ENCODE data around the gene ENTHD1. TPM values are rescaled to one million over a fixed set of nuclear protein-coding genes. Genes with fewer than 3 reads are reported as not detected.
"Not testable (repeated sequence)": the region's sequence is repeated elsewhere in the genome, so short reads cannot be mapped to it uniquely, and the experiment has no call there.

Gene ENTHD1
- polyA plus RNA-seq, 12 donors = not detected

GRCh38 chr22:39924286-39924685, 30.7 kb upstream of the ENTHD1 start:
- no peak for DNase-seq

GRCh38 chr22:39923696-39924095, 30.1 kb upstream of the ENTHD1 start:
- no peak for DNase-seq

GRCh38 chr22:39920134-39920743, 26.7 kb upstream of the ENTHD1 start:
- DNase-seq = no peak

GRCh38 chr22:39917776-39918495, 24.4 kb upstream of the ENTHD1 start:
- no peak for DNase-seq

GRCh38 chr22:39917197-39917643, 23.7 kb upstream of the ENTHD1 start:
- no peak for DNase-seq

- no peak for DNase-seq
Observed at GRCh38 chr22:39916496-39916895, 22.9 kb upstream of the ENTHD1 start.

GRCh38 chr22:39915295-39915726, 21.8 kb upstream of the ENTHD1 start:
- DNase-seq = no peak

GRCh38 chr22:39914584-39914983, 21.0 kb upstream of the ENTHD1 start:
- no peak for DNase-seq

GRCh38 chr22:39913886-39914285, 20.3 kb upstream of the ENTHD1 start:
- no peak for DNase-seq

GRCh38 chr22:39913321-39913720, 19.8 kb upstream of the ENTHD1 start:
- DNase-seq = no peak

- DNase-seq = no peak
Observed at GRCh38 chr22:39910876-39911613, 17.5 kb upstream of the ENTHD1 start.

- no peak for DNase-seq
Observed at GRCh38 chr22:39908737-39909136, 15.2 kb upstream of the ENTHD1 start.

GRCh38 chr22:39908136-39908535, 14.6 kb upstream of the ENTHD1 start:
- DNase-seq = no peak

GRCh38 chr22:39907605-39908097, 14.1 kb upstream of the ENTHD1 start:
- DNase-seq = no peak

GRCh38 chr22:39907047-39907446, 13.5 kb upstream of the ENTHD1 start:
- no peak for DNase-seq

- DNase-seq = no peak
Observed at GRCh38 chr22:39906207-39906606, 12.6 kb upstream of the ENTHD1 start.

- DNase-seq = no peak
Observed at GRCh38 chr22:39905687-39906086, 12.1 kb upstream of the ENTHD1 start.

GRCh38 chr22:39904862-39905261, 11.3 kb upstream of the ENTHD1 start:
- no peak for DNase-seq

- not testable (repeated sequence) for DNase-seq
Observed at GRCh38 chr22:39904024-39904423, 10.5 kb upstream of the ENTHD1 start.

- no peak for DNase-seq
Observed at GRCh38 chr22:39901565-39902146, 8.1 kb upstream of the ENTHD1 start.

- no peak for DNase-seq
Observed at GRCh38 chr22:39900306-39901227, 7.0 kb upstream of the ENTHD1 start, which contains the start of gene GRAP2. TSS of gene GRAP2 (plus strand) at chr22:39901084. CDS start at chr22:39947107, 46,023 bp downstream.

Data from muscle of arm (tissue), 12 donors.